WTC11 (cell line): ENCODE measurements around the gene RNF126.

Source experiments
- AFF4 ChIP-seq: sonication (generic); formaldehyde crosslinking; IDR thresholded peaks from 2 replicates; pipeline ENCODE4 v1.8.1; 2023; ENCODE audit warnings: mild to moderate bottlenecking, missing genetic modification reagents, borderline replicate concordance
- CTCF ChIP-seq: fragments of 200-600 bp; IDR thresholded peaks from 2 replicates; pipeline ENCODE4 v1.8.0; 2022; ENCODE audit warnings: antibody characterized with exemption
- KAT7 ChIP-seq: sonication (generic); formaldehyde crosslinking; IDR thresholded peaks from 2 replicates; pipeline ENCODE4 v1.8.1; 2023; ENCODE audit warnings: missing genetic modification reagents, mild to moderate bottlenecking, borderline replicate concordance
- ZNF281 ChIP-seq: sonication (generic); formaldehyde crosslinking; IDR thresholded peaks from 2 replicates; pipeline ENCODE4 v1.8.0; 2023; ENCODE audit warnings: mild to moderate bottlenecking, missing genetic modification reagents
- TF ChIP-seq, protein P1 (sequence below): sonication (generic); formaldehyde crosslinking; conservative IDR thresholded peaks from 2 replicates; pipeline ENCODE4 v1.8.1; 2022; ENCODE audit warnings: mild to moderate bottlenecking, missing genetic modification reagents

- TF ChIP-seq ZNF281 (CRISPR knock-in tag) (no peak), CTCF (no peak), AFF4 (no peak), KAT7 (CRISPR knock-in tag) (no peak)
- TF ChIP-seq, protein P1, sequence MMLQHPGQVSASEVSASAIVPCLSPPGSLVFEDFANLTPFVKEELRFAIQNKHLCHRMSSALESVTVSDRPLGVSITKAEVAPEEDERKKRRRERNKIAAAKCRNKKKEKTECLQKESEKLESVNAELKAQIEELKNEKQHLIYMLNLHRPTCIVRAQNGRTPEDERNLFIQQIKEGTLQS: no peak
Measured at GRCh38 chr19:704447-704741, 41.4 kb upstream of the RNF126 start.
